Hepatocyte (in vitro differentiated cells): Measurements from ENCODE around the gene TEAD1.

Experiments
- CTCF ChIP-seq: fragments of 200-600 bp; sonication (generic); IDR thresholded peaks from 2 replicates; pipeline ENCODE4 v1.5.1; 2016; ENCODE audit warnings: antibody characterized with exemption, mild to moderate bottlenecking; ENCODE audit not compliant: poor library complexity
- EZH2 ChIP-seq: fragments of 200-600 bp; sonication (generic); IDR thresholded peaks from 2 replicates; pipeline ENCODE4 v1.6.1; 2016; ENCODE audit warnings: antibody characterized with exemption, mild to moderate bottlenecking, borderline replicate concordance
- EZH2phosphoT487 ChIP-seq: fragments of 200-600 bp; sonication (generic); IDR thresholded peaks from one replicate; pipeline ENCODE4 v1.6.1; 2018; ENCODE audit warnings: antibody characterized with exemption, mild to moderate bottlenecking, low read depth, moderate library complexity; ENCODE audit not compliant: unreplicated experiment, severe bottlenecking

GRCh38 chr11:12859872-12860657, 185.8 kb downstream of the TEAD1 start:
- TF ChIP-seq EZH2phosphoT487 (no peak), CTCF (no peak), EZH2 (no peak)
